Hematopoietic multipotent progenitor cell treated with erythropoietin and hydrocortisone succinate and interleukin-3 and kit ligand, for 4 days (in vitro differentiated cells): ENCODE measurements around the gene TBL1XR1.
A peak's percentile ranks its signal among the peaks of the same experiment; 100 is the strongest.

Source experiments
- DNase-seq: peaks from one replicate; pipeline ENCODE4 v3.0.0-alpha.2; 2015

TBL1XR1 gene

DNA sequence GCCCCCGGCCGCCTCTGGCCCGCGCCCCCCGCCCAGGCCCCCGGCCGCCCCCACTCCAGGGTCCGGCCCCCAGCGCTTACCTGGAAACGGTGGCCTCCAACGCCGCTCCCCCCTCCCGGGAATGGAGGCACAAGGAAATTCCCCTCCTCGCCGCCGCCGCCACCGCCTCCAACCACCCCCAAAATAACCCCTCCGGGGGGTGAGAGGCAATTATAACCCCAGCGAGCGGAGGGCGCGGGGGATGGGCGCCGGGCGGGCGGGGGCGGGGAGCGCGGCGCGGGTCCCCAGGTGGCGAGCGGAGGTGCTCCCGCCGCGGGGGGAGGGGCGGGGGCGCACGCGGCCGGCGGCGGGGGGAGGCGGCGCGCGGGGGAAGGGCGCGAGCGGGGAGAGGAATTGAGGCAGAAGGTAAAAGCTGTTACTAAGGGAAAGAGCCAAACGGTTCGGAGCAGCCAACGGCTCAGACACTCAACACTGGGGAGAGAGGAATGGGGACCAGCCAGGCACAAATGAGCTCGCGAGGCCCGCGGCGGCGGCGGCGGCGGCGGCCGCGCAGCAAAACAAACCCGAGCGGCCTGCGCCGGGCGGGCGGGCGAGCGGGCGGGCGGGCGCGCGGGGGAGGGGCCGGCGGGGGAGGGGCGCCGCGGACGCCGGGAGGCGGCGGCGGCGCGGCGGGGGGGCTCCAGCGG is at the start of gene TBL1XR1:
Gene TBL1XR1, minus strand, starts transcription at position 442 of the 686 bp plus-strand sequence. CDS start 132,505 bp downstream, outside the sequence.
- DNase-seq: peak; percentile 96

DNA sequence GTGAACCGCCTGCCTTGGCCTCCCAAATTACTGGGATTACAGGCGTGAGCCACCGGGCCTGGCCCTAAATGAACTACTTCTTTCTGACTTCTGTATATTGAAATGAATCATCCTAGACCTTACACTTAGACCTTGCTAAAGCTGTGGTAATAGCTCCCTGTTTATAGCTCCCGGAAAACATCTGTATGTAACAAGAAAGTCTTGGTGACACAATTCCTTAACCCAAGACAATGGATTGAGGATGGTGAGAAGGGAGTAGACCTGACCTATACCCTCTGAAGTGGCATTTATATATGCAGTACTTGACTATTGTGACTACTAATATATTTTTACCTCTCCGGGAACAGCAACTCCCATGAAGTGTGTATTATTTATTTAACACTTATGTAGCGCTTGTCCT is 48.0 kb upstream of the TBL1XR1 start:
- no peak for DNase-seq

DNA sequence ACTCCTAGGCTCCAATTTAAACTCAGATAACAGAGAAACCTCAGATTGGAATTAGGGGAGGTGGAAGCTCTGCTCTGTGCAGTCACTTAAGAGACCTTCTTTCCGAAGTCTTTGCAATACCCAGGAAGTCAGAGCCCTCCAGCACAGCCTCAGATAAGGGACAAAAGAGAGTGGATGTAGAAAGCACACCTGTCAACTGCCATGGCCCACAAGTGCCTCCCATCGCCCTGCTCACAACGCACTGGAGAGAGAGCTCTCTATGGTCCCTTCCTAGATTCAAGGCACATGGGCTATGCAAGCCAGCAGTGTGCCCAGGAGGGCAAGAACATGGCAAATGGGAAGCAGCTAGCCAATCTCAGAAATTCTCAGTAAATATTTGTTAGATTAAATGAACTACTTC is 47.3 kb upstream of the TBL1XR1 start:
- no peak for DNase-seq

DNA sequence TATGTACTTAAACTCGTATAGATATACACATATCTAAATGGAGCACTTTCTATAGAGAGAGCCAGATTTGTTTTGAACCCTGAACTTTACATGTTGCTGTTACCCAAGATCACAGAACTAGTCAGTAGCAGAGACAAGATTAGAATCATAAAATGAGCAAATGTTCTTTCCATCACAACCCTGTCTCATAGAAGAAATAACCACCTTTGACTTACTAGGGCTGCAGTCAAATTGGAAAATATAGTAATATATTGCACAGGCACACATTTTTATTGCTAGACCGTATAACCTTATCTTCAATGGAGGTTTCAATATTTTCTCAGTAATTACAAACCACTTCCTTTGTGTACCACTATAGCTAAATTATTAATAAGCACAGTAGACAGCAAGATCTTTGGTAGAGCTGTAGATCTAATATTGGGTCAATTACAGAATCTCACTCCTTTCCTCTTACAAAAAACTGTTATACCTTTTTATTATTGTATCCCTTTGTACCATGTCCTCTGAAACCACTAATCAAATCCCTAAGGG is 41.5 kb upstream of the TBL1XR1 start:
- DNase-seq: no peak

DNA sequence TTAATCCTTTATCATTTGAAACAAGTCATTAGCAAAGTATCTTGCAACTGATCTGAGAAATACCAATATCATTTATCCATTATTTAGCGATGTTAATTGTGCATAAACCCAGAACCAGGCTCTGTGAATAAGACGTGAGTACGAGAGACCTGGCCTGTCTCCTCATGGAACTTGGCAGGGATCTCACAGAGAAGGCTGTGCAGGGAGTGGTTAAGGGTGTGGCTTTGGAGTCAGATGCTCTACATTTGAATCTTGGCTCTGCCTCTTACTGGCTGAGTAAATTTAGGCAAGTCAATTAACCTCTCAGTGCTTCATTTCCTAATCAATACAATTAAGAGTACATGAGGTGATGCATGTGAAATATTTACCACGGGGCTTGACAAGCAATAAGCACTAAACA is 39.9 kb upstream of the TBL1XR1 start:
- no peak for DNase-seq

DNA sequence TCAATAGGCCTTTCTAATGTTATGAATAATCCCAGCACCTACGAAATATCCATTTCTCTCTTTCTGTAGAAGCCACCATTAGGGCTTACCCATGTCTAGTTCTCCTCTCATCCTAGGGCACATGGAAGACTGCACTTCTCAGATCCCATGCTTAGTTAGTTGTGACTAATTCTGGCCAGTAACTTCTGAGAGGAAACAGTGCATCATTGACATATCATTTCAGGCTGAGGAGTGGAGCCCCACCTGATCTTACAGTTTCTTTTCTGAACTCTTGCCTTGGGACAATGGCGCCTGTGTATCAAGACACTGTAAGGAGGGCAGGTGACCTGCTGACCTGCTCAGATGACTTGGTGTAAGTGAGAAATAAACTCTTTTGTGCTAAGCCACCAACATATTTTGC is 39.4 kb upstream of the TBL1XR1 start:
- no peak for DNase-seq

DNA sequence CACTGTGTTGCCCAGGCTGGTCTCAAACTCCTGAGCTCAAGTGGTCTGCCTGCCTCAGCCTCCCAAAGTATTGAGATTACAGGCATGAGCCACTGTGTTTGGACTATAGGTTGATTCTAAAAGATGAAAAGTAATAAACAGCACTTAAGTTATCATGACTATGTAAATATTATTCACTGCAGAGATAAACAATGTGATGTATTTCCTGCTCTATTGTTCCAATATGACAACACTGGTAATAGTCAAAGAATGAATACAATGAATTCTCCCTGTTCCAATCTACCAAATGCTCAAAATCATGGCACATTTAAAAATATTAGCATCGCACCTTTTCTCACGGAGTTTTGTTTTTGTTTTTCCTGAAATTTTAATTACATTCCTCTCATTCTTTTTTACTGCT is 36.8 kb upstream of the TBL1XR1 start:
- no peak for DNase-seq

DNA sequence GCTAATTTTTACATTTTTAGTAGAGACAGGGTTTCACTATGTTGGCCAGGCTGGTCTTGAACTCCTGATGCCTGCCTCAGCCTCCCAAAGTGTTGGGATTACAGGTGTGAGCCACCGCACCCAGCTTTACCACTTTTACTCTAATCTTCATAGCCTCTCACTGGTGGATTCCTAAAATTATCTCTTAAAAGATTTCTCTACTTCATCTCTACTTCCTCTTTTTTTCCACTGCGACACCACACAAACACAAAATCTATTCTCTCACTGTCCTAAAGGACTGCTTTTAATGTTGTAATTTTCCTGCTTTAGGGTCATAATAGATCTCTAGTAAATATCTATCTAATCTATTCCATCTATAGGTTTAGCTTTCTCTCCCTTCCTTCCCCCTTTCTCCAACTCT is 34.0 kb upstream of the TBL1XR1 start:
- peak; percentile 52 for DNase-seq

DNA sequence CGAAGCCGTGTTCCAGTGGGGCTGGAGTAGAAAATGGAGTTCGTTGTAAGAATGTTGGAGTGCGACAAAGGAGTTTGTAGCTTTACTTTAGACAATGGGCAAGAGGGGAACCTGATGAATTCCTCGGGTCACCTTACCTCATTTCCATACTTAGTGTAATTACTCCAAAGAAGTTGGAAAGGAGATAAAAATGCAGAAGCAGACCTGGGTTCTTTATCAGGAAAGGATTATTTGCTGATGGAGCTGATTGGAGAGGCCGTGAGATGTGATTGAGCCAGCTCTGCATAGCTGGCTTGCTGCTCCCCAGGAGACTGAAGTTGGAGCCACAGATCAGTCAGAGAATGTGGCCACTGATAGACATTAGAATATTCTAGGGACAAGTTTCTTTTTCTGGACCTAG is 33.4 kb upstream of the TBL1XR1 start:
- DNase-seq: no peak

DNA sequence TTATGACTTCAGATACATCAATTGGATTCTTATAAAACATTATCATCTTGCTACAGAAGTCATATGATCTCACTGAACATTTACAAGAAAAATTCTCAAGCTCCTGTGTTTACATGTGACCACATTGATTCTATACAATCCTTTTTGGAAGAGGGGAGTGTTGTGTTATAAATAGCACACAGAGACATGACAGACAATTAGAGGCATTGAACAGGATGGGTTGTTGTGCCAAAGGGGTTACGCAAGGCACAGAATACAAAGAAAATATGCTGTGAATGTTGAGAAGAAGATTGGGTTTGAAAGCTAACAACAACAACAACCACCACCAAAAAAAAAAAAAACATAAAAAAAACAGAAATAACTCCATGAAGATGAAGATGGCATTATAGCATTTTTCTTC is 32.5 kb upstream of the TBL1XR1 start:
- no peak for DNase-seq

DNA sequence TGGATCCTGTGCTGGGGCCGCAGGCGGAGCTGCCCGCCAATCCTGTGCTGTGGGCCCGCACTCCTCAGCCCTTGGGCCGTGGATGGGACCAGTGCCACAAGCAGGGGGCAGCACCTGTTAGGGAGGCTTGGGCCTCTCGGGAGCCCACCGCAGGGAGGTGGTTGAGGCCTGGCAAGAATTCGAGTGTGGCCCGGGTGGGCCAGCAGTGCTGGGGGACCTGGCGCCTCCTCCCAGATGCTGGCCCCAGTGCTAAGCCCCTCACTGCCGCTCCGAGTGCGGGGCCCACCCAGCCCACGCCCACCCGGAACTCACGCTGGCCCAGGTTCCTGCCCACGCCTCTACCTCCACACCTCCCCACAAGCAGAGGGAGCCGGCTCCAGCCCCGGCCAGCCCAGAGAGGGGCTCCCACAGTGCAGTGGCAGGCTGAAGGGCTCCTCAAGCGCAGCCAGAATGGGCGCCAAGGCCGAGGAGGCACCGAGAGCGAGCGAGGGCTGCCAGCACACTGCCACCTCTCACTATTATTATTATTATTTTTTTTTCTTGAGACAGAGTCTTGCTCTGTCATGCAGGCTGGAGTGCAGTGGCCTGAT is 31.4 kb upstream of the TBL1XR1 start:
- DNase-seq: no peak

DNA sequence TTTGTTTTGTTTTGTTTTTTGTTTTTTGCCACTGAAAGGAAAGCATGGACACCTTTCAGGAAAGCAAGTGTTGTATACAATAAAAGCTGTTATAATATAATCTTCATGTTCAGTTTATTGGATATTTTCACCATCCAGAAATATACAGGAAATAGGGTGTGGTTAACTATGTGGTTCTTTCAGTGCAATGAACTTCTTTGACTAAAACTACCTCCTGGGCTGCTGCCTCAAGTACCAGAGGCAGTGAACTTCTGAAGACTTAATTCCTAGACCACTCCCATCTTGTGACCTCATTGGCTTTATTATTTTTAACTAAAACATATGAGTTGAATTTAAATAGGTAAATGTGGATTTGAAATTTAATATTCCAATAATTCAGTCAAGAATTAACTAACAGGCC is 27.1 kb upstream of the TBL1XR1 start:
- DNase-seq: peak; percentile 53

DNA sequence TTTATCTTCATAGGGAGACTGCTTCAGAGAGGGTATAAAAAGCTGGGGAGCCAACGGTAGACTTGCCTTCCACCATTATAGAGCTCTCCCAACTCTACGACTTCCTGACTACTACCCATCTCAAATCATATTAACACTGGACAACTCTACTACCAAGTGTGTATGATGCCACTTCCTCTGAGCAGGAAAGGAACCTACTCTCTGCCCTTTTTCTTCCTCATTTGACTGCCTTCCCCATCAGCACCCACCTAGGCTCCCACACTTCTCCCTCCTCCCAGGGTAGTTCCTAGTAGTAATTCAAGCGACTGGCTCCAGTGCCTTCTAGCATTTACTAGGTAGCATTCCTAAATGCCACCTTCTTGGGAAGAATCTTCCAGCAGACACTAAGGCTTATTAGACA is 24.5 kb upstream of the TBL1XR1 start:
- no peak for DNase-seq

DNA sequence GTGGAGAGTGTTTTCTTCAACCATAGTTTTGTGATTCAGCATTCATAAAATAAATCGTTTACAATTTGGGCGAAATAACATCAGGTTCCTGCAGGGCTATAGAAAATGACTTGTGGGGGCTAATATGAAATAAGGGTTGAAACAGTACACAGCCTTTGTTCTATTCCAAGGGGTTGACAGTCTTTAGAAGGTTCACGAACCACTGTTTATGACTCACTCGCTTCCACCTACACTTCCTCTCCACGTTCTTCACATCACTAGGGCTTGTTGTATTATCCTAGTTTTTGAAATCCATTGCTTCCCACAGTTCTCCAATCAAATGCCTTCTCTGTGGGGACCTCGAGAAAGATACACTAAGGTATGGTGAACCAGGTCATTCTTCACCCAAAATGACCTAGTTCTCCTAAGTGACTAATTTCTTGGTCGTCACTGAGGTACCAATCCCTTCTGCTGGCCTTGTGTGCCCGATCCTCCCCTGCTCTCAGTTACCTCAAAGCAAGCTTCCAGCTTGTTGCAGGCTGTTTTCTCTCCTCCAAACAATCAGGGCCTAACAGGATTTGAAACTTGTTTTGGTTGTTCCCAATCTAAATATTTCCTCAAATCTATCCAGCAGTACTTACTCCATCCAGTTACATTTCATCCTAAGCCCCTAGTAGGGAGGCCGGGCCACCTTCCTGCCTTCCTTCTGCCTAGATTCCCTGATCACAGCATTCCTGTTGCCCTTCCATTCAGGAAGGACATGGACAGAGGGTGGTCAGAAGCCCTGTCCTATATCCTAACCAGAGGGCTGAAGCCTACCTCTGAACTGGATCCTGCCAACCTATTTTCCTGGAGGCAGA is 23.1 kb upstream of the TBL1XR1 start:
- no peak for DNase-seq

DNA sequence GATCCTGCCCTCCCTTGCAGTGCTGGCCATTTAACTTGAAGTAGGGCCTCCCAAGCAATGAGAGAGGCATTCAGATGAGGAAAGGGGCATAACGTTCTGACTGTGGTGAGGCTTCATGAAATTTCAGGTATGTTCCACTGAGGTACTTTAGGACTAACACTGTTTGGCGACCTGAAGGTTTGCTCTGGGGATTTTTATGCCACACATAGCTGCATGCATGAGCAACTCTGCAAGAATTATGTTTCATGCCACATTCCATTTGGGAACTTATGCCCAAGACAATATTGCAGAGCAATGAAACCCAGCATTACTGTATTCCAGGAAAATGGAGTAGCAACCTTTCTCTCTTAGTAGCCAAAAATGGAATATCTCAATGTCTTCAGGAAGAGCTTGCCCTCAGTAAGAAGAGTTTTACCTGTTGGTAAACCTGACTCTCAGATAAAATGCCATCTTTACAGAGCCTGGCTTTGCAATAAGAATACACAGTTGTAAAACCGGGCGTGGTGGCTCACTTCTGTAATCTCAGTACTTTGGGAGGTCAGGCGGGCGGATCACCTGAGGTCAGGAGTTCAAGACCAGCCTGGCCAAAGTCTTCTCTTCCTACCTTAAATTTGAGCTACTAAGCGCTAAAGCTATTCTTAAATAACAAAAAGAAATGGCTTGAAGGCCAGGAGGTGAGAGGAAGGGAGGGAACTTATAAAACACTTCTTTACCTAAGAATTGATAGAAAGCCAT is 16.7 kb upstream of the TBL1XR1 start:
- DNase-seq: no peak

DNA sequence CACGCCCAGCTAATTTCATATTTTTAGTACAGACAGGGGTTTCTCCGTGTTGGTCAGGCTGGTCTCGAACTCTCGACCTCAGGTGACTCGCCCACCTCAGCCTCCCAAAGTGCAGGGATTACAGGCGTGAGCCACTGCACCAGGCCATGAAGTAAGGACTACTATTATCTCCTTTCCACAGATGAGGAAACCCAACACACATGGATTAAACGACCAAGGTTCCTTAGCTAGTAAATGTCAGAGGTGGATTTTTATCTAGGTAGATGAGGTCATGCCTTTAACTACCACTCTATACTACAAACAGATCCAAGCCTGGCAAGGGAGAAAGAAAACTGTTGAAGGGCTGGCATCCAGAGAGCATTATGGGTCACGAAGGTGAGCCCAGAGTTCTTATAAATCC is 15.5 kb upstream of the TBL1XR1 start:
- no peak for DNase-seq

DNA sequence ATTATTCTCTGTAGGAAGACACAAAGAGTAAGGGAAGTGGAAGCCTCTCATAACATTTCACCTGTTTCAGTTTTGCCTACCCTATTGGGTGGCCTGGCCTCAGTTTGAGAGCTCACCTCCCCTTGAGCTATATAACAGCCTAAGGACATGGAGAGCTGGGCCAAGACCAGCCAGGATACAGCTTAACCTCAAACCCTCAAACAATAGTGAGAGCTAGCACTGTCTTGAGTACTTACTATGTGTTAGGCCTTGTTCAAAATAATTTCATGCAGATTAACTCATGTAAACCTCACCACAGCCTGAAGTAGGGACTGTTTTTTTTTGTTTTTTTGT is 15.0 kb upstream of the TBL1XR1 start:
- no peak for DNase-seq

DNA sequence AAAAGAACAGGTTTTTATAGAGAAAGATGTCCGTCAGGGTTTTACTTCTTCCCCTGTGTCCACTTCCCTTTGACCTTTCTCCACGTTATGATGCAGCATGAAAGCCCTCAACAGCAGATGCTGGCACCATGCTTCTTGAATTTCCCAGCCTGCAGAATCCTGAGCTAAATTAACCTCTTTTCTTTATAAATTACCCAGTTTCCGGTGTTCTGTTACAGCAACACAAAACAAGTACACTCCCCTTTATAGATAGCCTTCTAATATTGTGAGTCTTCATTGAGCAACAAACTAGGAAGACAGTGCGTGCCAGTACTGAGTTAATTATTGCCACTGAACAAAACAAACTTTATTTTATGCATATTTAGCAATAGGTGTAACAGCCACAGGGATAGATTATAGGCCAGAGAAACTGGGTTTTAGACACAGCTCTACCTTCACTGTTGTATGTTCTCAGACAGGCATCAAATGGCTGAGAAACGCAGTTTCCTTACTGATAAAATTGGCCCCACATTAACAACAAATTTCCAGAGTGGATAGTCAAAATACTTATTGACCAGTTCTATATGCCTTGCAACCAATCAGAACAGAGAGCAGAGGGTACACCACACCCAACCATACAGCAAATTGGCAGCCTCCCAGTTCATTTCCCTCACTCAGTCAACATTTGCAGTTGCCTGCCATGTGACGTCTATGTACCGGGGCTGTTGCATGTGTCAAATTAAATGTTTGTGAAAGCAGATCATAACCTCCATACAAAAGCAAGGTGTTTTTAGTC is 14.4 kb upstream of the TBL1XR1 start:
- DNase-seq: peak; percentile 69

DNA sequence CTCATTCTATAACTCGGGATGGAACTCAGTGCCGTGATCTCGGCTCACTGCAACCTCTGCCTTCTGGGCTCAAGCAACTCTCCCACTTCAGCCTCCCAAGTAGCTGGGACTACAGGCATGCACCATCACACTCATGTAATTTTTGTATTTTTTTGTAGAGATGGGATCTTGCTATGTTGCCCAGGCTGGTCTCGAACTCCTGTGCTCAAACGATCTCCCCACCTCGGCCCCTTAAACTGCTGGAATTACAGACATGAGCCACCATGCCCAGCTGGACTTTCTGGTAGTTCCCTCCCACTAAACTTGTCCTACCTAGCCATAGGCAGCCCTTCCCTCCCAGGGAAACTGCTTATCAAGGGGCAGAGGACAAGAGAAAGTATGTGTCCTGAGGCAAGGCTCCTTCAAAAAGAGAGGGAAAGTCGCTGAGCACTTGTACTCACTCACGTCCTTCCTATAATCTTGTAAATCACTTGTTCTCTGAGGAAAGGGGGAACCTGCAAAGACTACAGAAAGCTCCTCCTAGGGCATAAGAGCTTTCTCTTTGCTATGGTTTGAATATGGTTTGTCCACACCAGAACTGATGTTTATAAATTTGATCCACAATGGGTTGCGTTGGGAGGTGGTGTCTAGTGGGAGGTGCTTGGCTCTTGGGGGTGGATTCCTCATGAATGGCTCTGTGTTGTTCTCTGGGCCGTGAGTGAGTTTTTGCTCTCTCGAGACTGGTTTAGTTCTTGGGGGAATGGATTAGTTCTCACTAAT is 13.6 kb upstream of the TBL1XR1 start:
- DNase-seq: no peak

DNA sequence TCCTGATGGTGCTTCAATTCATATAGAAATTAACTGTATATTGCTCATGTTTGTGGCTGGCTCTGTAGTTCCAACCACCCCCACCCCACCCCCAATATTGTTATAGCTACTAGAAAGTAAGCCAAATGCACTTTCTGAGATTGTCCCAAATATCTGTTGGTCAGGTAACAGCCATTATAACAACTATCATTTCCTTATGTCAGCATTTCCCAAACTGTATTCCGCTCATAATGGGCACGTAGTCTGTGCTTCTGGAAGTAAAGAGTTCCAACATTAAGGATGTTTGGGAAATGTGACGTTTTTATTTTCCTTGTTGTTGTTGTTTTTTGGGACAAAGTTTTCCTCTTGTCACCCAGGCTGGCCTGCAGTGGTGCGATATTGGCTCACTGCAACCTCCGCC is 12.2 kb upstream of the TBL1XR1 start:
- no peak for DNase-seq

DNA sequence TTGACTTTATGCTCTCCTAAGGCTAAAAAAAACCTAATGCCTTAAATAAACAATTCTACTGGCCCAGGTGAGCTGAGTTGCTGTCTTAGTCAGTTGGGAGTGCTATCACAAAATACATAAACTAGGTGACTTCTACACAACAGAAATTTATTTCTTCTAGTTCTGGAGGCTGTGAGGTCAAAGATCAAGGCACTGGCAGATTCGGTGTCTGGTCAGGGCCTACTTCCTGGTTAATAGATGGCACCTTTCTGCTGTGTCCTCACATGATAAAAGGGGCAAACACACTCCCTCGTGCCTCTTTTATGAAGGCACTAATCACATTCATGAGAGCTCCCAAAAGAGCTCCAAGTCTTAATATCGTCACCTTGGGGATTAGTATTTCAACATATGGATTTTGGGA is 11.5 kb upstream of the TBL1XR1 start:
- DNase-seq: no peak

DNA sequence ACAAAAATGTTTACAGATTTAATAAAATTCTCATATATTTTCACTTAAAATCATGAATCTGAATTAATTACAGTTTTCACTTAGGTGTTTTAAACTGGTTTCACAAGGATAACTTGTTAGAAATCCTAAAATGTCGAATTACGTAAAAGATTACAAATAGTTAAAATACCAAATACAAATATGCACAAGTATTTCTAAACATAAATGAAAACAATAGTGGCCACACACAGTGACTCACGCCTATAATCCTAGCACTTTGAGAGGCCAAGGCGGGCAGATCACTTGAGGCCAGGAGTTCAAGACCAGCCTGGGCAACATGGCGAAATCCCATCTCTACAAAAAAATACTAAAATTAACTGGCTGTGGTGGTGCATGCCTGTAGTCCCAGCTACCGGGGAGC is 10.9 kb upstream of the TBL1XR1 start:
- DNase-seq: no peak
